A549 (cell line): ENCODE data around the gene TRIO. TPM values are rescaled to one million over a fixed set of nuclear protein-coding genes. Genes with fewer than 3 reads are reported as not detected.

Experiments
- ATAC-seq, 2 experiments: fragments of 200-7000 bp in 1 of 2; fragments of >200 bp in 1 of 2; cut with Nextera tagmentation in 1 of 2; cut with Tn5 transposase in 1 of 2; 3 replicates each; pipeline versions ENCODE4 v1.8.0 to v1.9.1; 2018 to 2020; ENCODE audit warnings: mild to moderate bottlenecking in 1 of 2, moderate library complexity in 1 of 2
- CTCF ChIA-PET: fragments of 300-600 bp; sonication (Branson Sonifier 250); formaldehyde crosslinking; extraction: SDS; loops from one replicate; lab custom pipeline; 2021; ENCODE audit warnings: antibody characterized with exemption, inconsistent platforms; lab: Yijun Ruan, JAX
- POLR2A ChIA-PET: fragments of 350-600 bp; formaldehyde crosslinking; extraction: SDS; loops from one replicate; lab custom pipeline; 2021; ENCODE audit warnings: antibody characterized with exemption, inconsistent platforms; lab: Yijun Ruan, JAX
- DNase-seq, 2 experiments: peaks; one replicate each; pipeline versions ENCODE4 v3.0.0 to v3.0.0-alpha.2; 2011 to 2016; ENCODE audit warnings: low read depth in 1 of 2, low spot score in 1 of 2
- FAIRE-seq: peaks from 2 replicates; lab custom pipeline; 2011; peaks lifted over from hg19 to GRCh38; lab: Jason Lieb, UNC
- H3K27ac ChIP-seq, 2 experiments: fragments of >200 bp; sonication (Bioruptor Twin); formaldehyde crosslinking; 3 replicates each; pipeline ENCODE4 v1.5.1; 2016 to 2017
- H3K4me1 ChIP-seq: fragments of >200 bp; sonication (Bioruptor Twin); formaldehyde crosslinking; 3 replicates; pipeline ENCODE4 v1.6.1; 2016
- H3K4me2 ChIP-seq: fragments of >200 bp; sonication (Bioruptor Twin); formaldehyde crosslinking; 3 replicates; pipeline ENCODE4 v1.6.1; 2016
- H3K4me3 ChIP-seq: fragments of >200 bp; sonication (Bioruptor Twin); formaldehyde crosslinking; 3 replicates; pipeline ENCODE4 v1.5.1; 2016
- H3K9me3 ChIP-seq: fragments of >200 bp; sonication (Bioruptor Twin); formaldehyde crosslinking; 3 replicates; pipeline ENCODE4 v1.6.1; 2016
- BCL3 ChIP-seq: fragments of >200 bp; sonication (Bioruptor Twin); formaldehyde crosslinking; IDR thresholded peaks from 3 replicates; pipeline ENCODE4 v1.6.1; 2016
- BHLHE40 ChIP-seq: IDR thresholded peaks from 2 replicates; pipeline ENCODE4 v1.6.1; 2012; ENCODE audit warnings: low read depth, low read length, inconsistent platforms
- CEBPB ChIP-seq, 2 experiments: fragments of >200 bp in 1 of 2; sonication (Bioruptor Twin) in 1 of 2; formaldehyde crosslinking in 1 of 2; IDR thresholded peaks; 2 replicates each; pipeline ENCODE4 v1.6.1; 2012 to 2016
- EHF ChIP-seq: fragments of 250-450 bp; sonication (Bioruptor Pico); IDR thresholded peaks from 2 replicates; pipeline ENCODE4 v1.5.0; 2020; ENCODE audit warnings: mild to moderate bottlenecking
- ELK1 ChIP-seq: fragments of 150-350 bp; IDR thresholded peaks from 2 replicates; pipeline ENCODE4 v1.6.1; 2014; ENCODE audit warnings: low read depth, mild to moderate bottlenecking, low read length
- EP300 ChIP-seq, 2 experiments: fragments of >200 bp; sonication (Bioruptor Twin); formaldehyde crosslinking; IDR thresholded peaks; 2 replicates in 1 of 2; 3 replicates in 1 of 2; pipeline ENCODE4 v1.6.1; 2016 to 2017
- FOSB ChIP-seq: fragments of 250-450 bp; sonication (Bioruptor Pico); IDR thresholded peaks from 2 replicates; pipeline ENCODE4 v1.5.0; 2020; ENCODE audit warnings: mild to moderate bottlenecking, moderate library complexity
- FOSL2 ChIP-seq, 2 experiments: fragments of 450-650 bp in 1 of 2; fragments of >200 bp in 1 of 2; sonication (Bioruptor Twin) in 1 of 2; formaldehyde crosslinking; IDR thresholded peaks; 2 replicates each; pipeline versions ENCODE4 v1.5.0 to v1.6.1; 2016 to 2020; ENCODE audit warnings: mild to moderate bottlenecking in 1 of 2, moderate library complexity in 1 of 2
- FOXS1 ChIP-seq: fragments of 250-450 bp; sonication (Bioruptor Pico); IDR thresholded peaks from 2 replicates; pipeline ENCODE4 v1.5.0; 2020; ENCODE audit warnings: mild to moderate bottlenecking, moderate library complexity
- GATA3 ChIP-seq: IDR thresholded peaks from 2 replicates; pipeline ENCODE4 v1.6.1; 2012; ENCODE audit warnings: borderline replicate concordance
- HES2 ChIP-seq: fragments of >200 bp; sonication (Bioruptor Twin); formaldehyde crosslinking; IDR thresholded peaks from 2 replicates; pipeline ENCODE4 v1.6.1; 2016
- HOXB13 ChIP-seq: fragments of 250-450 bp; sonication (Bioruptor Pico); IDR thresholded peaks from 2 replicates; pipeline ENCODE4 v1.5.0; 2020; ENCODE audit warnings: low read depth, mild to moderate bottlenecking, moderate library complexity
- HOXB5 ChIP-seq: fragments of 250-450 bp; sonication (Bioruptor Pico); IDR thresholded peaks from 2 replicates; pipeline ENCODE4 v1.5.0; 2020; ENCODE audit warnings: mild to moderate bottlenecking, moderate library complexity
- JUN ChIP-seq, 2 experiments: fragments of >200 bp; sonication (Bioruptor Twin); formaldehyde crosslinking; IDR thresholded peaks; 2 replicates in 1 of 2; 3 replicates in 1 of 2; pipeline ENCODE4 v1.6.1; 2016 to 2017
- JUNB ChIP-seq: fragments of >200 bp; sonication (Bioruptor Twin); formaldehyde crosslinking; IDR thresholded peaks from 2 replicates; pipeline ENCODE4 v1.6.1; 2016
- MAFK ChIP-seq: fragments of 450-650 bp; IDR thresholded peaks from 2 replicates; pipeline ENCODE4 v1.6.1; 2014; ENCODE audit not compliant: partially characterized antibody
- MAX ChIP-seq: IDR thresholded peaks from 2 replicates; pipeline ENCODE4 v1.6.1; 2012
- MYC ChIP-seq: IDR thresholded peaks from 2 replicates; pipeline ENCODE4 v1.6.1; 2012; ENCODE audit warnings: mild to moderate bottlenecking, inconsistent platforms, low read length, improper control_type of control experiment, borderline replicate concordance
- NFE2L2 ChIP-seq: fragments of 150-350 bp; conservative IDR thresholded peaks from 2 replicates; pipeline ENCODE4 v1.6.1; 2014; ENCODE audit warnings: low read length
- NPAS2 ChIP-seq: fragments of 250-450 bp; sonication (Bioruptor Pico); IDR thresholded peaks from 2 replicates; pipeline ENCODE4 v1.8.0; 2022; ENCODE audit warnings: mild to moderate bottlenecking, moderate library complexity, borderline replicate concordance
- PBX3 ChIP-seq: IDR thresholded peaks from 2 replicates; pipeline ENCODE4 v1.6.1; 2012
- RFX5 ChIP-seq: fragments of 450-650 bp; IDR thresholded peaks from 2 replicates; pipeline ENCODE4 v1.7.1; 2014; ENCODE audit warnings: antibody characterized with exemption, mild to moderate bottlenecking, moderate library complexity
- RNF2 ChIP-seq: fragments of 200-600 bp; sonication (generic); IDR thresholded peaks from 2 replicates; pipeline ENCODE4 v1.6.1; 2016; ENCODE audit warnings: low read depth, mild to moderate bottlenecking, antibody characterized with exemption, moderate library complexity, borderline replicate concordance
- TFCP2L1 ChIP-seq: fragments of 250-450 bp; sonication (Bioruptor Pico); IDR thresholded peaks from 2 replicates; pipeline ENCODE4 v1.5.0; 2021; ENCODE audit warnings: mild to moderate bottlenecking
- ZSCAN20 ChIP-seq: fragments of 250-450 bp; sonication (Bioruptor Pico); IDR thresholded peaks from 2 replicates; pipeline ENCODE4 v1.8.0; 2022; ENCODE audit warnings: mild to moderate bottlenecking, moderate library complexity
- WGBS: methylation state at CpG from one replicate; pipeline ENCODE4 v1.1.6; 2017; ENCODE audit errors: missing lambda C conversion rate; 5-methylcytosine and 5-hydroxymethylcytosine counted together
- polyA plus RNA-seq, 4 experiments: library from polyadenylated mRNA; depleted of rRNA in 3 of 4; stranded (reverse); fragments of >200 nt; fragmentation: RNase III in 1 of 4; extraction: RNeasy Plus Mini Kit Qiagen cat#74134 plus additional on column Dnase treatment in 1 of 4; gene quantifications; 2 replicates in 3 of 4; 3 replicates in 1 of 4; pipeline ENCODE4 v1.2.3, GENCODE V29; 2011 to 2017

TRIO gene
- polyA plus RNA-seq, 2 of the 4 experiments (the other 2 are of a cell fraction): 47.5 to 79.0 TPM

GRCh38 chr5:14265570-14265969 is 122.4 kb downstream of the TRIO start:
- peak overlapping the region; percentile 81 for H3K4me2 ChIP-seq
- H3K4me1 ChIP-seq: peaks cover 85% of the 10 kb centered on the region
- CTCF ChIA-PET: interaction anchor here (1.0 to 1.5 kb wide), 3 partner anchors 61 to 122 kb away, joined by 3 read pairs; partner anchors contain the start of gene TRIO
- H3K27ac ChIP-seq: peak overlapping the region; percentile 66 to 89
- POLR2A ChIA-PET: interaction anchor here (1.3 to 1.7 kb wide), 2 partner anchors 75 to 80 kb away, joined by 5 to 6 read pairs; no protein-coding TSS in a partner anchor
- TF ChIP-seq FOSL2 (IDR thresholded peaks at IDR 0.05): peak; percentile 74
- peak; percentile 93 for TF ChIP-seq FOSL2 (CRISPR knock-in tag; IDR thresholded peaks at IDR 0.05)
- peak; percentile 47; the same call in 1 of the 2 replicates for TF ChIP-seq PBX3
- no peak for TF ChIP-seq HOXB13
- TF ChIP-seq ZSCAN20 (CRISPR knock-in tag): no peak
- TF ChIP-seq HOXB5 (CRISPR knock-in tag): peak; percentile 79; the same call in 1 of the 2 replicates
- peak; percentile 42 to 62; a peak in 2 of 5 replicates for TF ChIP-seq EP300 (IDR thresholded peaks at IDR 0.05)
- TF ChIP-seq BCL3: no peak
- peak; percentile 88 for TF ChIP-seq JUNB
- peak; percentile 58 for TF ChIP-seq MAX
- no peak for TF ChIP-seq ELK1
- no peak for TF ChIP-seq TFCP2L1 (CRISPR knock-in tag)
- peak in 1 of 2 experiments; percentile 27; a peak in 1 of 5 replicates for TF ChIP-seq JUN (IDR thresholded peaks at IDR 0.05)
- TF ChIP-seq CEBPB (IDR thresholded peaks at IDR 0.05): peak in 1 of 2 experiments; percentile 51; a peak in 2 of 4 replicates
- TF ChIP-seq GATA3: peak; percentile 94; the same call in 1 of the 2 replicates
- ATAC-seq (peak; percentile 35 to 55; a peak in 4 of 6 replicates), FAIRE-seq (no peak), DNase-seq (peak; percentile 70 to 75)
- H3K9me3 ChIP-seq: no peaks in the 10 kb centered on the region
- 0% methylated on average over 2 of the region's 2 CpGs for WGBS
- peak overlapping the region; percentile 34; the same call in 1 of the 3 replicates for H3K4me3 ChIP-seq

GRCh38 chr5:14266171-14266570 is 123.0 kb downstream of the TRIO start:
- TF ChIP-seq FOSB: no peak
- TF ChIP-seq RNF2: no peak
- no peak for TF ChIP-seq NPAS2
- TF ChIP-seq FOXS1 (CRISPR knock-in tag): no peak
- no peak for TF ChIP-seq EP300 (IDR thresholded peaks at IDR 0.05)
- no peak for TF ChIP-seq HES2
- no peak for TF ChIP-seq MAFK
- TF ChIP-seq EHF: no peak
- TF ChIP-seq BHLHE40: no peak
- TF ChIP-seq HOXB5 (CRISPR knock-in tag): no peak
- no peak for TF ChIP-seq MYC
- no peak for TF ChIP-seq NFE2L2
- no peak for TF ChIP-seq JUNB
- TF ChIP-seq RFX5: no peak
- no peak for TF ChIP-seq ELK1
- no peak for TF ChIP-seq FOSL2 (IDR thresholded peaks at IDR 0.05)
- no peak for TF ChIP-seq FOSL2 (CRISPR knock-in tag; IDR thresholded peaks at IDR 0.05)
- ATAC-seq (no peak), DNase-seq (no peak), FAIRE-seq (no peak)
- POLR2A ChIA-PET: no interaction called here
- Histone ChIP-seq H3K4me1 (peaks cover 85% of the 10 kb centered on the region), H3K27ac (peak overlapping the region; percentile 66 to 89), H3K4me2 (peak overlapping the region; percentile 81), H3K9me3 (no peaks in the 10 kb centered on the region), H3K4me3 (no peak overlapping the region)
- CTCF ChIA-PET: interaction anchor here (1.0 to 1.5 kb wide), 2 partner anchors 54 to 78 kb away, joined by 3 read pairs; no protein-coding TSS in a partner anchor
- 62% methylated on average over 4 of the region's 4 CpGs for WGBS
